ENCODE results near the gene MCU. TPM values are rescaled to one million over a fixed set of nuclear protein-coding genes. Genes with fewer than 3 reads are reported as not detected.
A peak's percentile ranks its signal among the peaks of the same experiment; 100 is the strongest.

The MCU gene
- polyA plus RNA-seq, 1 of the 3 experiments (the other 2 are of a cell fraction): 20.6 TPM

DNA sequence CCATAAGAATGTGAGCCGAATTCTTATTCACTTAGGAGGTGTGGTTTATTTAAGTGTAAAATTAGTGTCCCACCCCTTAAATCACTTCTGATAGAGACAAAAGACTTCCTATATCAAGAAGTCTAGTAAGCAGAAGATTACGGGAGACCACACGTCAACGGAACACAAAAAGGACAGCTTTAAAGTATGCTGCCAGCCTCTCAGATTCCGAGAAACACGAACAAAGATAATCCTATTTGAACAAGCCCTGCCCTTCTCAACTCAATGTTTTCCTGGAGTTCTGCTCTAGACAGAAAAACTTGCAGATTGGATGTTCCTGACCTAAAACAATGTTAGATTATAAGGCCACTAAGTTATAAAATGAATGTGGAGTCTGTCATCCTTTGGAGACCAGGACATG, 4.9 kb upstream of the MCU start:
- H2AFZ ChIP-seq (ENCODE audit: low read depth): no peak overlapping the region
- WGBS (ENCODE audit: low lambda C conversion rate): 86% methylated on average over 6 of the region's 6 CpGs
- no peaks in the 10 kb centered on the region for H3F3A ChIP-seq (replicated peaks; ENCODE audit: insufficient read depth)
- no peaks in the 10 kb centered on the region for H3K27me3 ChIP-seq (ENCODE audit: insufficient read depth)
- CTCF ChIA-PET: no interaction called here
- H3K79me2 ChIP-seq (ENCODE audit: insufficient read depth): no peaks in the 10 kb centered on the region
- H3K27ac ChIP-seq (ENCODE audit: low read depth in 2 of 2, low read length in 1 of 2): no peak overlapping the region
- H3K9me2 ChIP-seq: no peaks in the 10 kb centered on the region
- H3K9me3 ChIP-seq: no peaks in the 10 kb centered on the region
- TF ChIP-seq EP300 (IDR thresholded peaks at IDR 0.05; ENCODE audit: borderline replicate concordance in 1 of 2, low read depth in 1 of 2, low read length in 1 of 2): no peak
- TF ChIP-seq NRF1 (IDR thresholded peaks at IDR 0.05; ENCODE audit: low read depth, low read length): no peak
- TF ChIP-seq FOXJ3 (CRISPR knock-in tag; IDR thresholded peaks at IDR 0.05): no peak
- TF ChIP-seq, protein P1, sequence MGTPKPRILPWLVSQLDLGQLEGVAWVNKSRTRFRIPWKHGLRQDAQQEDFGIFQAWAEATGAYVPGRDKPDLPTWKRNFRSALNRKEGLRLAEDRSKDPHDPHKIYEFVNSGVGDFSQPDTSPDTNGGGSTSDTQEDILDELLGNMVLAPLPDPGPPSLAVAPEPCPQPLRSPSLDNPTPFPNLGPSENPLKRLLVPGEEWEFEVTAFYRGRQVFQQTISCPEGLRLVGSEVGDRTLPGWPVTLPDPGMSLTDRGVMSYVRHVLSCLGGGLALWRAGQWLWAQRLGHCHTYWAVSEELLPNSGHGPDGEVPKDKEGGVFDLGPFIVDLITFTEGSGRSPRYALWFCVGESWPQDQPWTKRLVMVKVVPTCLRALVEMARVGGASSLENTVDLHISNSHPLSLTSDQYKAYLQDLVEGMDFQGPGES (IDR thresholded peaks at IDR 0.05; ENCODE audit: low read depth, low read length): no peak
- TF ChIP-seq GABPA (IDR thresholded peaks at IDR 0.05; ENCODE audit: low read depth): no peak
- TF ChIP-seq SMC3 (IDR thresholded peaks at IDR 0.05; ENCODE audit: low read depth, low read length): no peak
- no peak for TF ChIP-seq RFX5 (IDR thresholded peaks at IDR 0.05; ENCODE audit: low read length)
- TF ChIP-seq CHD2 (IDR thresholded peaks at IDR 0.05; ENCODE audit: low read length, partially characterized antibody): no peak
- TF ChIP-seq TCF12 (IDR thresholded peaks at IDR 0.05): no peak
- TF ChIP-seq, protein P2, sequence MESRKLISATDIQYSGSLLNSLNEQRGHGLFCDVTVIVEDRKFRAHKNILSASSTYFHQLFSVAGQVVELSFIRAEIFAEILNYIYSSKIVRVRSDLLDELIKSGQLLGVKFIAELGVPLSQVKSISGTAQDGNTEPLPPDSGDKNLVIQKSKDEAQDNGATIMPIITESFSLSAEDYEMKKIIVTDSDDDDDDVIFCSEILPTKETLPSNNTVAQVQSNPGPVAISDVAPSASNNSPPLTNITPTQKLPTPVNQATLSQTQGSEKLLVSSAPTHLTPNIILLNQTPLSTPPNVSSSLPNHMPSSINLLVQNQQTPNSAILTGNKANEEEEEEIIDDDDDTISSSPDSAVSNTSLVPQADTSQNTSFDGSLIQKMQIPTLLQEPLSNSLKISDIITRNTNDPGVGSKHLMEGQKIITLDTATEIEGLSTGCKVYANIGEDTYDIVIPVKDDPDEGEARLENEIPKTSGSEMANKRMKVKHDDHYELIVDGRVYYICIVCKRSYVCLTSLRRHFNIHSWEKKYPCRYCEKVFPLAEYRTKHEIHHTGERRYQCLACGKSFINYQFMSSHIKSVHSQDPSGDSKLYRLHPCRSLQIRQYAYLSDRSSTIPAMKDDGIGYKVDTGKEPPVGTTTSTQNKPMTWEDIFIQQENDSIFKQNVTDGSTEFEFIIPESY (IDR thresholded peaks at IDR 0.05; ENCODE audit: borderline replicate concordance, low read depth): no peak
- TF ChIP-seq FOXM1 (IDR thresholded peaks at IDR 0.05; ENCODE audit: low read depth): no peak
- no peaks in the 10 kb centered on the region for H3K36me3 ChIP-seq (replicated peaks in 1 of 2; ENCODE audit: control insufficient read depth in 1 of 2, insufficient read depth in 2 of 2, low read length in 1 of 2)
- H3K4me3 ChIP-seq (ENCODE audit: low read depth in 2 of 2, low read length in 1 of 2): no peak overlapping the region
- no peak for DNase-seq
- H3K4me2 ChIP-seq: no peak overlapping the region
- H3K9ac ChIP-seq: no peak overlapping the region
- H3K4me1 ChIP-seq (ENCODE audit: control insufficient read depth in 1 of 2, insufficient read depth in 2 of 2, low read depth in 1 of 2, low read length in 1 of 2): no peaks in the 10 kb centered on the region
- no peaks in the 10 kb centered on the region for H4K20me1 ChIP-seq (ENCODE audit: insufficient read depth)
- POLR2A ChIA-PET: no interaction called here

DNA sequence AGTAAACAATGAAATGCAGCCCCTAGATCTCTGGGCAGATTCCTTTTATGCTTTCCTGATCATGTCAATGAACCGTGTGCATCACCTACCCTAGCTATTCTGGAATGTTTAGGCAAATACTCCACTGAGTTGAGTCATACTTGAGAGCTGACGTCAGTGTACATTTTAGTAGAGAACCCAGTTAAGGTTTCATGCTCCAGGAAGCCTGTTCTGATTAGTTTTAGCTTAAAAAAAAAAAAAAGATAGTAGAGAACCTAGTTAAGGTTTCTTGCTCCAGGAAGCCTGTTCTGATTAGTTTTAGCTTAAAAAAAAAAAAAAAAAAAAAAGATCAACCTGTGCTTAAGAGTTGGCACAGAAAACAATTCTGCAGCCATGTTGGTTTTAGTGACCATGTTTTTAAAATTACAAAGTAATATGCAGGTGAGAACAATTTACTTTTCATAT, 3.7 kb upstream of the MCU start:
- POLR2A ChIA-PET: no interaction called here
- CTCF ChIA-PET: no interaction called here
- H3K4me2 ChIP-seq: no peak overlapping the region
- no peak for DNase-seq
- no peak overlapping the region for H3K9ac ChIP-seq
- H3F3A ChIP-seq (replicated peaks; ENCODE audit: insufficient read depth): peaks cover 3% of the 10 kb centered on the region
- TF ChIP-seq TCF12 (IDR thresholded peaks at IDR 0.05) (peak; percentile 43; the same call in 1 of the 2 replicates), POLR2AphosphoS5 (IDR thresholded peaks at IDR 0.05; ENCODE audit: low read depth, low read length) (no peak), MEF2A (IDR thresholded peaks at IDR 0.05; ENCODE audit: borderline replicate concordance, low read depth) (peak; percentile 66; the same call in 1 of the 2 replicates), FOSL2 (IDR thresholded peaks at IDR 0.05; ENCODE audit: borderline replicate concordance, low read depth) (peak; percentile 82), JUND (IDR thresholded peaks at IDR 0.05) (peak; percentile 70), TAF1 (IDR thresholded peaks at IDR 0.05; ENCODE audit: borderline replicate concordance, low read depth, low read length) (no peak), TEAD4 (IDR thresholded peaks at IDR 0.05; ENCODE audit: borderline replicate concordance, insufficient read depth) (peak; percentile 25; the same call in 1 of the 2 replicates), RFX5 (IDR thresholded peaks at IDR 0.05; ENCODE audit: low read length) (no peak)
- TF ChIP-seq, protein P3, sequence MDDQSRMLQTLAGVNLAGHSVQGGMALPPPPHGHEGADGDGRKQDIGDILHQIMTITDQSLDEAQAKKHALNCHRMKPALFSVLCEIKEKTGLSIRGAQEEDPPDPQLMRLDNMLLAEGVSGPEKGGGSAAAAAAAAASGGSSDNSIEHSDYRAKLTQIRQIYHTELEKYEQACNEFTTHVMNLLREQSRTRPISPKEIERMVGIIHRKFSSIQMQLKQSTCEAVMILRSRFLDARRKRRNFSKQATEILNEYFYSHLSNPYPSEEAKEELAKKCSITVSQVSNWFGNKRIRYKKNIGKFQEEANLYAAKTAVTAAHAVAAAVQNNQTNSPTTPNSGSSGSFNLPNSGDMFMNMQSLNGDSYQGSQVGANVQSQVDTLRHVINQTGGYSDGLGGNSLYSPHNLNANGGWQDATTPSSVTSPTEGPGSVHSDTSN (IDR thresholded peaks at IDR 0.05): 0 out of 2 replicates have a peak, but pooled peaks have one; percentile 13
- TF ChIP-seq, protein P4, sequence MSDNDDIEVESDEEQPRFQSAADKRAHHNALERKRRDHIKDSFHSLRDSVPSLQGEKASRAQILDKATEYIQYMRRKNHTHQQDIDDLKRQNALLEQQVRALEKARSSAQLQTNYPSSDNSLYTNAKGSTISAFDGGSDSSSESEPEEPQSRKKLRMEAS (IDR thresholded peaks at IDR 0.05; ENCODE audit: low read depth): 0 out of 2 replicates have a peak, but pooled peaks have one; percentile 24
- 5% methylated on average over 2 of the region's 2 CpGs for WGBS (ENCODE audit: low lambda C conversion rate)
- peaks cover 8% of the 10 kb centered on the region for H3K79me2 ChIP-seq (ENCODE audit: insufficient read depth)
- no peaks in the 10 kb centered on the region for H3K27me3 ChIP-seq (ENCODE audit: insufficient read depth)
- H3K4me3 ChIP-seq (ENCODE audit: low read depth in 2 of 2, low read length in 1 of 2): no peak overlapping the region
- no peaks in the 10 kb centered on the region for H3K36me3 ChIP-seq (replicated peaks in 1 of 2; ENCODE audit: control insufficient read depth in 1 of 2, insufficient read depth in 2 of 2, low read length in 1 of 2)
- H3K4me1 ChIP-seq (ENCODE audit: control insufficient read depth in 1 of 2, insufficient read depth in 2 of 2, low read depth in 1 of 2, low read length in 1 of 2): peaks cover 0 to 3% of the 10 kb centered on the region in 2 experiments; a peak in 2 of 4 replicates
- H3K9me2 ChIP-seq: no peaks in the 10 kb centered on the region
- H3K9me3 ChIP-seq: no peaks in the 10 kb centered on the region
- H2AFZ ChIP-seq (ENCODE audit: low read depth): no peak overlapping the region
- H3K27ac ChIP-seq (ENCODE audit: low read depth in 2 of 2, low read length in 1 of 2): no peak overlapping the region; a peak in 1 of 4 replicates
- peaks cover 1% of the 10 kb centered on the region; the same call in 1 of the 2 replicates for H4K20me1 ChIP-seq (ENCODE audit: insufficient read depth)

Data from SK-N-SH (cell line).